Liver (tissue), 9 donors: Measurements from ENCODE around the gene MED26. TPM values are rescaled to one million over a fixed set of nuclear protein-coding genes. Genes with fewer than 3 reads are reported as not detected.

Experiments used
- DNase-seq: peaks from one replicate; pipeline ENCODE4 v3.0.0-alpha.2; 2017; ENCODE audit warnings: low spot score
- H3K27ac ChIP-seq, 2 donors: one replicate each; pipeline ENCODE4 v1.7.0; 2013; ENCODE audit warnings: inconsistent platforms in 2 of 2, low read length in 2 of 2, control low read depth in 1 of 2, low read depth in 1 of 2, mild to moderate bottlenecking in 1 of 2
- H3K27me3 ChIP-seq, 4 donors: one replicate each; pipeline versions ENCODE4 v1.6.1 to v1.7.0; 2013; ENCODE audit warnings: low read length in 3 of 4, inconsistent platforms in 1 of 4, mild to moderate bottlenecking in 1 of 4, moderate library complexity in 1 of 4; ENCODE audit not compliant: control insufficient read depth in 4 of 4, insufficient read depth in 4 of 4
- H3K36me3 ChIP-seq, 4 donors: one replicate each; pipeline versions ENCODE4 v1.6.1 to v1.7.0; 2013; ENCODE audit warnings: low read length in 3 of 4, mild to moderate bottlenecking in 3 of 4, low read depth in 1 of 4, moderate library complexity in 1 of 4; ENCODE audit not compliant: control insufficient read depth in 4 of 4, insufficient read depth in 3 of 4
- H3K4me1 ChIP-seq, 4 donors: one replicate each; pipeline versions ENCODE4 v1.6.1 to v1.7.0; 2013; ENCODE audit warnings: low read length in 3 of 4, mild to moderate bottlenecking in 3 of 4, moderate library complexity in 1 of 4; ENCODE audit not compliant: control insufficient read depth in 4 of 4, insufficient read depth in 4 of 4
- H3K4me3 ChIP-seq, 3 donors: one replicate each; pipeline versions ENCODE4 v1.6.1 to v1.7.0; 2013; ENCODE audit warnings: low read length in 3 of 3, control low read depth in 1 of 3, low read depth in 1 of 3, mild to moderate bottlenecking in 1 of 3
- H3K9ac ChIP-seq, 2 donors: one replicate each; pipeline ENCODE4 v1.7.0; 2013; ENCODE audit warnings: low read length in 2 of 2, mild to moderate bottlenecking in 2 of 2, moderate library complexity in 2 of 2, control low read depth in 1 of 2, low read depth in 1 of 2
- H3K9me3 ChIP-seq, 4 donors: one replicate each; pipeline versions ENCODE4 v1.6.1 to v1.7.0; 2013; ENCODE audit warnings: low read length in 3 of 4; ENCODE audit not compliant: control insufficient read depth in 4 of 4
- ATF3 ChIP-seq: IDR thresholded peaks from 2 replicates; pipeline ENCODE4 v1.6.1; 2016; ENCODE audit warnings: antibody characterized with exemption
- CTCF ChIP-seq: fragments of 150-350 bp; IDR thresholded peaks from 2 replicates; pipeline ENCODE4 v1.5.1; 2017; ENCODE audit warnings: improper control_type of control experiment, low read depth, low read length; ENCODE audit not compliant: missing input control
- EGR1 ChIP-seq, 2 donors: IDR thresholded peaks; 2 replicates each; pipeline ENCODE4 v1.6.1; 2016 to 2018; ENCODE audit warnings: antibody characterized with exemption in 2 of 2, low read depth in 2 of 2
- FOXA1 ChIP-seq: IDR thresholded peaks from 2 replicates; pipeline ENCODE4 v1.6.1; 2016; ENCODE audit warnings: antibody characterized with exemption
- FOXA2 ChIP-seq: IDR thresholded peaks from 2 replicates; pipeline ENCODE4 v1.6.1; 2016; ENCODE audit warnings: antibody characterized with exemption
- GABPA ChIP-seq, 2 donors: IDR thresholded peaks in 1 of 2; conservative IDR thresholded peaks in 1 of 2; 2 replicates each; pipeline ENCODE4 v1.6.1; 2016; ENCODE audit warnings: antibody characterized with exemption in 2 of 2, mild to moderate bottlenecking in 1 of 2, moderate library complexity in 1 of 2
- HNF4A ChIP-seq, 2 donors: conservative IDR thresholded peaks; 2 replicates each; pipeline ENCODE4 v1.6.1; 2016; ENCODE audit warnings: antibody characterized with exemption in 2 of 2, mild to moderate bottlenecking in 2 of 2
- HNF4G ChIP-seq: IDR thresholded peaks from 2 replicates; pipeline ENCODE4 v1.6.1; 2016; ENCODE audit warnings: antibody characterized with exemption
- JUND ChIP-seq, 2 donors: IDR thresholded peaks; 2 replicates each; pipeline ENCODE4 v1.6.1; 2016; ENCODE audit warnings: antibody characterized with exemption in 2 of 2
- MAX ChIP-seq: IDR thresholded peaks from 2 replicates; pipeline ENCODE4 v1.6.1; 2016; ENCODE audit warnings: antibody characterized with exemption
- NR2F2 ChIP-seq: IDR thresholded peaks from 2 replicates; pipeline ENCODE4 v1.6.1; 2016; ENCODE audit warnings: antibody characterized with exemption
- RAD21 ChIP-seq, 2 donors: IDR thresholded peaks; 2 replicates each; pipeline ENCODE4 v1.6.1; 2016; ENCODE audit warnings: antibody characterized with exemption in 2 of 2, mild to moderate bottlenecking in 2 of 2
- REST ChIP-seq: IDR thresholded peaks from 2 replicates; pipeline ENCODE4 v1.6.1; 2016; ENCODE audit warnings: antibody characterized with exemption, mild to moderate bottlenecking
- RXRA ChIP-seq, 2 donors: IDR thresholded peaks; 2 replicates each; pipeline ENCODE4 v1.6.1; 2017 to 2018; ENCODE audit warnings: antibody characterized with exemption in 2 of 2, mild to moderate bottlenecking in 1 of 2
- SP1 ChIP-seq: IDR thresholded peaks from 2 replicates; pipeline ENCODE4 v1.6.1; 2018; ENCODE audit warnings: antibody characterized with exemption, mild to moderate bottlenecking
- TAF1 ChIP-seq: conservative IDR thresholded peaks from 2 replicates; pipeline ENCODE4 v1.6.1; 2016; ENCODE audit warnings: antibody characterized with exemption, mild to moderate bottlenecking
- YY1 ChIP-seq: IDR thresholded peaks from 2 replicates; pipeline ENCODE4 v1.6.1; 2016; ENCODE audit warnings: antibody characterized with exemption, mild to moderate bottlenecking
- ZBTB33 ChIP-seq: IDR thresholded peaks from 2 replicates; pipeline ENCODE4 v1.6.1; 2016; ENCODE audit warnings: antibody characterized with exemption
- WGBS: extraction: QIAGEN DNeasy Blood & Tissue Kit; methylation state at CpG from one replicate; pipeline ENCODE4 v1.1.7; 2013; 5-methylcytosine and 5-hydroxymethylcytosine counted together
- polyA plus RNA-seq, 2 donors: library from polyadenylated mRNA; stranded (reverse) in 1 of 2; unstranded in 1 of 2; fragments of 200-250 nt in 1 of 2; fragments of >200 nt in 1 of 2; fragmentation: Nextera tagmentation in 1 of 2; extraction: Ambion mirVana in 1 of 2; gene quantifications; one replicate each; pipeline versions ENCODE4 v1.2.1 to v1.2.3, GENCODE V29; 2013 to 2015
- total RNA-seq, 2 donors: library from RNA; depleted of rRNA; stranded (reverse); fragments of >200 nt; gene quantifications; one replicate each; pipeline ENCODE4 v1.2.3, GENCODE V29; 2014
- donor health status: healthy.
- donor health status: healthy.
- donor health status: healthy.
- donor health status: healthy.
- donor health status: healthy.

MED26 gene
- total and polyA plus RNA-seq, 4 donors = 1.5 to 3.8 (median 3.2) TPM

GRCh38 chr19:16604615-16605014 lies 23.4 kb downstream of the MED26 start:
- Histone ChIP-seq H3K36me3 (no peaks in the 10 kb centered on the region), H3K27me3 (no peaks in the 10 kb centered on the region), H3K27ac (no peak overlapping the region), H3K9ac (no peak overlapping the region), H3K4me3 (no peak overlapping the region), H3K4me1 (peaks cover 0 to 12% (median 6%) of the 10 kb centered on the region in 4 donors), H3K9me3 (no peaks in the 10 kb centered on the region)
- WGBS = 87% methylated on average over 6 of the region's 6 CpGs
- DNase-seq = no peak
- no peak for TF ChIP-seq JUND (IDR thresholded peaks at IDR 0.05)
- no peak for TF ChIP-seq RAD21 (IDR thresholded peaks at IDR 0.05)
- no peak for TF ChIP-seq HNF4G
- no peak for TF ChIP-seq ZBTB33
- TF ChIP-seq RXRA (IDR thresholded peaks at IDR 0.05) = no peak
- TF ChIP-seq MAX = no peak
- no peak for TF ChIP-seq GABPA (IDR thresholded peaks at IDR 0.05 in 1 of 2, conservative IDR thresholded peaks at IDR 0.05 in 1 of 2)
- TF ChIP-seq REST = no peak
- TF ChIP-seq ATF3 = no peak
- TF ChIP-seq YY1 = no peak
- TF ChIP-seq FOXA2 = no peak
- TF ChIP-seq SP1 = no peak
- no peak for TF ChIP-seq HNF4A (conservative IDR thresholded peaks at IDR 0.05)
- TF ChIP-seq FOXA1 = no peak
- TF ChIP-seq NR2F2 = no peak
- TF ChIP-seq EGR1 (IDR thresholded peaks at IDR 0.05; ENCODE audit: low read depth in 2 of 2) = no peak
- no peak for TF ChIP-seq CTCF

- WGBS = 78% methylated on average over 3 of the region's 3 CpGs
- Histone ChIP-seq H3K4me3 (no peak overlapping the region), H3K36me3 (no peaks in the 10 kb centered on the region), H3K27ac (no peak overlapping the region), H3K9ac (no peak overlapping the region), H3K27me3 (no peaks in the 10 kb centered on the region), H3K4me1 (peaks cover 0 to 6% (median 6%) of the 10 kb centered on the region in 4 donors), H3K9me3 (no peaks in the 10 kb centered on the region)
- no peak for DNase-seq
- TF ChIP-seq RAD21 (IDR thresholded peaks at IDR 0.05) (no peak), HNF4A (conservative IDR thresholded peaks at IDR 0.05) (no peak), ATF3 (no peak), REST (no peak), RXRA (IDR thresholded peaks at IDR 0.05) (no peak), NR2F2 (no peak), YY1 (no peak), TAF1 (no peak), EGR1 (IDR thresholded peaks at IDR 0.05; ENCODE audit: low read depth in 2 of 2) (no peak), JUND (IDR thresholded peaks at IDR 0.05) (no peak), HNF4G (no peak), MAX (no peak), SP1 (no peak), GABPA (IDR thresholded peaks at IDR 0.05 in 1 of 2, conservative IDR thresholded peaks at IDR 0.05 in 1 of 2) (no peak)
These were observed 24.9 kb downstream of the MED26 start for GRCh38 chr19:16603090-16603489.
